ENCODE results near the gene RNF17. TPM values are rescaled to one million over a fixed set of nuclear protein-coding genes. Genes with fewer than 3 reads are reported as not detected.

The RNF17 gene
- total and polyA plus RNA-seq, 4 donors: 0.08 to 0.14 TPM; not detected in 2

- H3K9ac ChIP-seq (ENCODE audit: low read depth in 1 of 2, low read length in 2 of 2): no peak overlapping the region
- 3% methylated on average over 70 of the region's 70 CpGs for WGBS
- no peak overlapping the region for H3K27ac ChIP-seq (ENCODE audit: low read depth in 1 of 2, low read length in 2 of 2)
- TF ChIP-seq FOXA1 (IDR thresholded peaks at IDR 0.05): no peak
- no peak for TF ChIP-seq GABPA (IDR thresholded peaks at IDR 0.05 in 1 of 2, conservative IDR thresholded peaks at IDR 0.05 in 1 of 2)
- no peak for TF ChIP-seq RXRA (IDR thresholded peaks at IDR 0.05)
- no peak for TF ChIP-seq HNF4A (conservative IDR thresholded peaks at IDR 0.05)
- TF ChIP-seq REST (IDR thresholded peaks at IDR 0.05): no peak
- TF ChIP-seq ZBTB33 (IDR thresholded peaks at IDR 0.05): no peak
- no peak for TF ChIP-seq NR2F2 (IDR thresholded peaks at IDR 0.05)
- TF ChIP-seq ATF3 (IDR thresholded peaks at IDR 0.05): no peak
- no peak for TF ChIP-seq CTCF (IDR thresholded peaks at IDR 0.05; ENCODE audit: low read depth, low read length, missing input control)
- no peak for TF ChIP-seq MAX (IDR thresholded peaks at IDR 0.05)
- TF ChIP-seq TAF1 (conservative IDR thresholded peaks at IDR 0.05): no peak
- no peak for TF ChIP-seq SP1 (IDR thresholded peaks at IDR 0.05)
- TF ChIP-seq JUND (IDR thresholded peaks at IDR 0.05): no peak
- no peak for TF ChIP-seq EGR1 (IDR thresholded peaks at IDR 0.05; ENCODE audit: low read depth in 2 of 2)
- TF ChIP-seq RAD21 (IDR thresholded peaks at IDR 0.05): no peak
- no peak for TF ChIP-seq FOXA2 (IDR thresholded peaks at IDR 0.05)
- no peak for TF ChIP-seq HNF4G (IDR thresholded peaks at IDR 0.05)
- no peak for TF ChIP-seq YY1 (IDR thresholded peaks at IDR 0.05)
- H3K4me3 ChIP-seq (ENCODE audit: low read depth in 1 of 3, low read length in 3 of 3): no peak overlapping the region
- no peaks in the 10 kb centered on the region for H3K9me3 ChIP-seq (ENCODE audit: control insufficient read depth in 4 of 4, low read length in 3 of 4)
- H3K36me3 ChIP-seq (ENCODE audit: control insufficient read depth in 4 of 4, insufficient read depth in 3 of 4, low read depth in 1 of 4, low read length in 3 of 4): no peaks in the 10 kb centered on the region
- peaks cover 2 to 19% (median 8%) of the 10 kb centered on the region in 4 donors for H3K27me3 ChIP-seq (ENCODE audit: control insufficient read depth in 4 of 4, insufficient read depth in 4 of 4, low read length in 3 of 4)
- H3K4me1 ChIP-seq (ENCODE audit: control insufficient read depth in 4 of 4, insufficient read depth in 4 of 4, low read length in 3 of 4): peaks cover 11 to 21% (median 15%) of the 10 kb centered on the region in 4 donors
- no peak for DNase-seq (ENCODE audit: low spot score)
Measured at GRCh38 chr13:24745861-24746617, 17.9 kb upstream of the RNF17 start.
